Stimulated activated CD4-positive, alpha-beta T cell treated with anti-CD3 and anti-CD28 coated beads, Interleukin-4, amount 100 ng/mL, for 4 hours (primary cell): ENCODE data around the gene CST9L.

ENCODE experiments used
- DNase-seq, 2 experiments: peaks; one replicate each; pipeline ENCODE4 v3.0.0-alpha.2; 2020

Gene CST9L, protein sequence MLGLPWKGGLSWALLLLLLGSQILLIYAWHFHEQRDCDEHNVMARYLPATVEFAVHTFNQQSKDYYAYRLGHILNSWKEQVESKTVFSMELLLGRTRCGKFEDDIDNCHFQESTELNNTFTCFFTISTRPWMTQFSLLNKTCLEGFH

DNA sequence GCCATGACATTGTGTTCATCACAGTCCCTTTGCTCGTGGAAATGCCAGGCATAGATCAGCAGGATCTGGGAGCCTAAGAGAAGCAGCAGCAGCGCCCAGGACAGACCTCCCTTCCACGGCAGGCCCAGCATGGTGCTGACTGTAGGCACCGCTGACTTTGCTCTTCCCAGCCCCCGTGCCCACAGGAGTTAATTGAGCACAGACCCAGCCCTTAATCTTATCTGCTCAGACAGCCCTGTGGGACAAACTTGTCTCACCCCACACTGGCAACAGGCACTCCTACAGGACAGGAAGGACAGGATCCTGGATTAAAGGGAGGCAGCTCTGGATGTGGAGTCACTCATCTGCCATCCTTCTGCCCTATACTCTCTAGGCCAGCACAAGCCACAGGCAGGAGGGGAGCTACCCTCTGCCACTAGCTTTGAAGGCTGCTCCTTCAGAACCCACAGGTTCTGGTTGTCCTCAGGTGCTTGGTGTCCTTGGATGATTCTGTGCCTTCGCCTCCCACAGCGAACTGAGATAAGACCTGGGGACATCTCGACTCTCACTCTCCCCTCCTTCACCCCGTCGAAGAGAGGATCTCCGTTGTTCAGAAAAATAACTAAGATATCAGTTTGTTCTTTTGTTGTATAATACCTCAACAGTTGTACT lies at the start of gene CST9L:
Gene CST9L (minus strand): TSS at position 165 of the 651 bp plus-strand sequence. CDS start 34 bp downstream, at position 131.
- DNase-seq = no peak

DNA sequence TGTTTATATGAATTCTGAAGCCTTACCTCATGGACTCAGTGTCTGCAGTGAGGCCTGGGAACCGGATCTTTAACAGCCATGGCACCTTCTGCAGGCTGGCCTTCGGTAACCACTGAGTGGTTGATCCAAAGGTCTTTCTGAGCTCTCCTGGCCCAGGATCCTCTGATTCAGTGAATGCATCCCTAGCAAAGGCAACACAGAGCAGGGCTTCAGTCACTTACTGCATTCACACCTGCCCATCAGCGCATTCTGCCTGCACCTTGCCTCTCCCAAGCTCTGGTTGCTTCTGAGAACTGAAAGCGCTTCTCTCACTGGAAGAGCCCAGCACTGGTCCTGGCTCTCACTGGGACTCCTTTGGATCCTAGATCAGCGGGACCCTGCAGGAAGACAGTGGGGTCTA lies 45.9 kb upstream of the CST9L start:
- no peak for DNase-seq

DNA sequence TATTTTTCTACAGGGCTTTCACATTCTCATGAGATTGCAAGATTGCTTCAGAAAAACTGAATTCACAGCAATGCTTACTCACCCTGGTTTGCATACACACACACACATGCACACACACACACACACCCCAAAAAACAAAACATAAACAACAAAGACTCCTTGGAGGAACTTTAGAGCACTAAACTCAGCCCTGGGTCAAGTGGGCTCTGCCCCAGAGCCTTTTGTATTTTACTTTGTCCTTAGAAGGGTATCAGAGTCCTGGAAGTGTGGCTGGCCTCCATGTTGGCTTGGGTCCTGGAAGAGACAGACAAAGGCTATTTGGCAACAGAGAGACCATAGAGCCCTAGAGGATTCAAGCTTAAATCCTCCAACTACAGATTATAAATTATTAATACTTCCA lies 45.4 kb upstream of the CST9L start:
- DNase-seq = no peak

DNA sequence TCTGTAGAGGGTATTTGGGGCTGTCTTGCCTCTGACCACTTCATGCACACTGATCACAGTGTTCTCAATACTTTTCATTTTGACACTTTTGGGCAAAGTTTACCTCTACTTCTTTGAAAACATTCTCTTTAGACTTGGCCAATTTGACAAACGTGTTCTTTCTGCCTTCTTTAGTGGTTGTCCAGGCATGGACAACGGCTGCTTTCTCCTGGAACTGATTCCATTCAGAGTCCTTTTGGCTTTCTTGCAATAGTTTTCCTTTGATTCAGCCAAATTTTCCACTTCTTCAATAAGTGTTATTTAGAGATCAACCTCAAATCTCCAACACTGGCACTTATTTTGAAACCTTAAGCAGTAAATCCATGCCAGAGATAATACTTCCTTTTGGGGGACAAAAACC lies 44.1 kb upstream of the CST9L start:
- DNase-seq = no peak

DNA sequence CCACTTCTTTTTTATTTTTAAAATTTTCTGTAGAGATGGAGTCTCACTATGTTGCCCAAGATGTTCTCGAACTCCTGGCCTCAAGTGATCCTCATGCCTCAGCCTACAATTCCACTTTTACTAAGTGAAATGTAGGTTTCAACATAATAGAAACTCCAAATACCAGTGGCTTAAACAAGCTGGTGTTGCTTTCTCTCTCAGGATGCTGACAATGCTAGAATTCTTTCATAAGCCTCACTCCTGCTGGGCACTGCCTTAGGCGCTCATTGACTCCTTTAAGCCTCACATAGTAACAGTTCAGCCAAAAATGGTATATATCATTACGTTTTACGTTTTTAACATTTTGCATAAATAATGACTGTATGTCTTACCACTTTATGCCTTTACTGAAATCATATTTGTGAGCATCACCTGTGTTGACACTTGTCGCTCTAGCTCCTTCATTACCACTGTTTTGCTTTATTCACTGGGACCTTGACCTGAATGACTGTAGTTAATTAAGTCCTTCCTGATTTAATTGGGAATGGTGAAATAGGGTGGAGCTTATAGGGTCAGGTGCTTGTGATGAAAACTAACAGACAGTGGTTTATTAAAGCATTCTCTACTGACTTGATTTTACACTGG lies 41.3 kb upstream of the CST9L start:
- no peak for DNase-seq

DNA sequence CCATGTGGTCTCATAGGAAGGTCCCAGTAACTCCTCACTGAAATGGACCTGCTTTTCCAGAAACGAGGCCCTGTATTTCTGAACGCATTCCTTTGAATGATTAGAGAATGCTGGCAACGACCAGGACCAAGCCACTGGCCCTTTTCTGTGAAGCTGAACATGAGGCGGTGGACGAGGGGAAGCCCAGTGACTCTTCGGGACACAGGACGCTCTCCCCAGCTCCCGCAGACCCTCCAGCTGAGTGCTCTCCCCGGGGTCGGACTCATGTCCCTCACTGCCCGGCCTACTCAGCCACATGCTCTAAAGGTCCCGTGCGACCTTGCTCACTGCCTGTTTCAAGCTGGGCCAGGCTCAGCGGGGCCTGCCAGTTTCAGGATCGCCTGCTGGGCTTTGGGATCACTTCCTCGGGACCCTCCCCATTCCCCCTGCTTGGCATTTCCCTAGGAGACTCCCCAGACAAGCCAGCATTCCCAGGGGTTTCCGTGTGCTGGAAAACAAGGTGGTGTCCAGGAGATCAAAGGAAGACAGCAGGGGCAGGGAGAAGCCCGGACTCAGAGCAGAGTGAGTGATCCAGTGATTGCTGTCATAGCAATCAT lies 40.1 kb upstream of the CST9L start:
- no peak for DNase-seq

DNA sequence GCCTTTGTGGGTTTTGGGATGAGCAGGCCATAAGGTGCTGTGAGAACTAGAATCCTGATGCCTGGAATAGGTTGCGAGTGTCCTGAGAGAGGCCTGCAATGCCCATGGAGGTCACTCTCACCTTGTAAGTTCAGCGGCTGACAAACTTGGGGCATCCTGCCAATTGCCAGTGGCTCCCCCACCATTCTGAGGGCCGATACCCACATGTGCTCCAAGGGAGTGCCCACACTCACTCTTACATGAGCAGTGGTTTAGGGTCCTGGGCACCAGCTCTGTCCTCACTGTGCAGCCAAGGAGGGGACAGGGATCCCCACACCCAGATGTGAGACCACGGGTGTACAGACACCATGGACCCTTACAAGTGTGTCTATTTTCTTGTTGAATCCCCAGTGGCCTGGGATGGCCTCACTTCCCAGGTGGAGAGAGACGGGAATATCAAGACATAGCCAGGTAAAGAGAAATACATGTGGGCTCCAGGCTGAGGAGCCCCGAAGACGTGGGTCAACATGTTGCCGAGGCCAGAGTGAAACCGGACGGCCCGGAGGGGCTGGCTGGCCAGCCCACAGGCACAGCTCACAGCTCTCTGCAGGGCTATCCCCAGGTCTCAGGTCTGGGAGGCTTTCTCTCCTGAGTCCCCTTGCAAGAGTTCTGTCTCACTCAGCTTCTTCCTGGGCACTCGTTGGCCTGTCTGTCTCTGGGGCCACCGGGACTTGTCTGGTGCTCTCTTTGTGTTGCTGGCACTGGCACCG lies 39.4 kb upstream of the CST9L start:
- no peak for DNase-seq

DNA sequence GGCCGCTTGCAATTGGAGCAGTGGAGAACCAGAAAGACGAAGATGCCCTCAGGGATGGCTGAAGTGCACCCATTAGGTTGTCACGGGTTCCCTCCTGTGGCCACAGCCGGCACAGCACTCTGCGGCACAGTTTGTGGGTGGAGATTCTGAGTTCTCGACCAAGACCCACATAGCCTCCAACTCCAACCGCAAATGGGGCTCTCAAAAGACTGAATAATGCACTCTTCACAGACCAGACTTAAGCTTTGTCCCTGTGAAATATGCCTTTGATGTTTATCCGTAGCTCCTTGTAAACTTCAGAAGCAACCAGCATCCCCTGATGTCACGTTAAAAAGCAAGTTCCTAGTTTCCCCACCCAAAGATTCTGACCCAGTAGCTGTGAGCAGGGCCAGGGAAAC lies 38.4 kb upstream of the CST9L start:
- peak; percentile 34 to 62 for DNase-seq

DNA sequence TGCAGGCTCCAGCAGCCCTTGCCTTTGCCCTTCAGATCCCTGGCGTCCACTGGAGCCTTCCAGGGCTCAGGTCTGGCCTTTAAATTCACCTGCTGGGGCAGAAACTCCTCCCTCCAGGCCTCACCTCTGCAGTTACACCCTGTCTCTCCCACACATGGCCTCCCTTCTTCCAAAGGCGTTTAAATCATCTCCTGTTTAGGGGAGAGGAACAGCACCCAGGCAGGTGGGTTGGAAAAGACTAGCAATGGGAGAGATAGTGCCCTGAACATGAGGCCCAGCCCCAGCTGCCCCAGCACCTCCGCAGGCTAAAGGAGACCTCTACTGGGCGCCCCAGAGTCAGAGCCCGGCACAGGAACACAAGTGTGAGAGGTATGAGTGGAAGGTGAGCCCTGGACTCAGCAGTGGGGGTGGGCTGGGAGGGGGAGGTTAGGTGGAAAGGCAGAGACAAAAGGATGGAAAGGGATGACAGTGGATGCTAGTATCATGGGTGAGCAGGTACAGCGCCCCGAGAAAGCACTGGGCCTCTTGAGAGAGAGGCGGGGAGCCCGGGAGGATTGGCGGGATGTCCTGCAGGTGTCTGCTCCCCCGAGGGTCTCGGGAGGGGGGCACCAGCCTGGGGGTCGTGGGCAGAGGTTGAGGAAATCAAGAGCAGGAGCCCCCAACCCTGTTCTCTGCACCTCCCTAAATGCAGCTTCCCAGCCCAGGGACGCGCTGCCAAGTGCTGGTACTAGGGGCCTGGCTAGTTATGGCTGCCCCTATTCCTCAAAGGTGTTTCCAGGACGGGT lies 37.8 kb upstream of the CST9L start, which contains the start of gene CST9:
Gene CST9 (minus strand): TSS at position 51 of the 785 bp plus-strand sequence. CDS start 53 bp downstream, outside the sequence.
- no peak for DNase-seq

DNA sequence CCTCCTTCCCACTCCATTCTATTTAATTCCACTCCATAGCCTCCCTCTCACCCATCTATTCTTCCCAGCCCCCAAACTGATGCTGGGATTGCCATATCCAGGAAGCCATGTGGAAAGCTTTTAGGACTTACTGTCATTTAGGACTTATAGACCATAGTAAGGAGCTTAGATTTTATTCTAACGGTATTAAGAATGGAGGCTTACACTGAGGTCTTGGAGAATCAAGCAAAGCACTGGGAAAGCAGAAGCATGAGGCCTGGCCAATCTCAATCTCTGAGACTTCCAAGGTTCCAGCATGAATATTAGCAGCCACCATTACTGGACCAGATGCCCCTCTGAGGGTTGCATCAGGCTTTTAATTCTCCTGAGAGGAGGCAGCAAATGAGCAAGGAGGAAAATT lies 36.0 kb upstream of the CST9L start:
- DNase-seq = no peak

DNA sequence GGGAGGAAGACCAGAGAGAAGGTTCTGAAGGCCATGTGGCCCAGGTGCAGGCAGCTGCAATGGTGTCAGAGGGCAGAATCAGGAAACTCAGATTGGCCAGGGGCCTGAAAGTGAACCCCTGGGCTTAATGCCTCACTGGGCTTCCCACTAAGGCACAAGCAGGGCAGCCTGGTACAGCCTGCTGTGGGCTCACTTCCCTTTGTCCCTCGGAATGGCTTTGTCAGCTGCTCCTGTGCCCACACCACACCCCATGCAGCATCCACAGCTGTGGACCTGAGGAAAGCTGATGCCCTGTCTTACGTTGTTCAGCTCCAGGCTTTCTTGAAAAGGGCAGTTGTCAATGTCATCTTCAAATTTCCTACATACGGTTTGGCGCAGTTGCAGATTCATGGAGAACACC lies 35.0 kb upstream of the CST9L start:
- no peak for DNase-seq

DNA sequence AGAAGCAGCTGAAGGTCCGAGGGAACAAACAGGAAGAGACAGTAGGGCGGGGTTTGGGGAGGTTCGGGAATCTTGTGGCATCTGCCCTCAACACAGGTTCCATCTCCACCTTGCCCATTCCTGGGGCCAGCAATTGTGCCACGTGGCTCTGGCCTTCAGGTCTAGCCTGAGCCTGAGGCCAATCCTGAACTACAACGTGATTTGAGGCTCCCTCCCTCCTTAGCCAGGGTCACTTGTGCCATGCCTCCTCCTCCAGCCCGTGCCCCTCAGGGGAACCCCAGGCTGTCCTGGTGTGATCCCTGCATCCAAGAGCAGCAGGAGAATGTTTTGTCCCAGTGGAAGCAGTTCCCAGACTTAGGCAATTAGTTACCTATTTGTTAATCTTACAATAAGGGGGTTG lies 34.4 kb upstream of the CST9L start:
- DNase-seq = no peak

DNA sequence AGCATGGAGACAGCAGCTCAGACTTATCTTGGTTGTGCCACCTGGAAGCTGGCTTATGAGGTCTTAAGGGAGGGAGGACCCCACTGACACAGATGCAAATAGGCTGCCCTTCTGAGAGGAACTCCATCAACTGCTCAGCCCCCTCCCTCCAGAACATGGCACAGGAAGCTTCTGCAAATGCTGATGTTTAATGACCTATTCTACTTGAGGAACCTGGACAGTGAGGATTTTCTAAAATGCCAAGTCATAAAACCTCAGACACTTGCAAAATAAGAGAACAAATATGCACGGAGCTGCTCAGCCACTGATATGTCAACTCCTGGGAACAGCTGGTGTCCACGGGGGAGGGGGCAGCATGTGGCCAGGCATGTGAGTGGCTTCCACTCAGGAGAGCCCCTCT lies 34.0 kb upstream of the CST9L start:
- no peak for DNase-seq

DNA sequence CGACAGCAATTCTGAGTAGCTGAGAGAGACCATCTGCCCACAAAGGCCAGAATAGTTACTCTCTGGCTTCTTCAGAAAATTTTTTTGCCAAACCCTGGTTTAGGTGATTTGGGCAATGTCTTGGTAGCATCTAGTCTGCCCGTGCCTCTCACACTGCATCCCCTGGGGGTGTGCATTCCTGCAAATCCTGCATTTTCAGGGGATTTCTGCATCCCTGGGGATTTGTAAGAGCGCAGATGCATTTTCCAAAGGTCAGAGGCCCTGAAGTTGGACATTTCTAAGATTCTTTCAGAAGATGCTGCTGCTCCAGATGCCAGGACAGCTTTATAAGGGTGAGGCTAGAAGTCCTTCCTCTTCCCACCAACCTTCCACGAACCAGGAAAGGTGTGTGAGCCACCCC lies 33.4 kb upstream of the CST9L start:
- DNase-seq = no peak

DNA sequence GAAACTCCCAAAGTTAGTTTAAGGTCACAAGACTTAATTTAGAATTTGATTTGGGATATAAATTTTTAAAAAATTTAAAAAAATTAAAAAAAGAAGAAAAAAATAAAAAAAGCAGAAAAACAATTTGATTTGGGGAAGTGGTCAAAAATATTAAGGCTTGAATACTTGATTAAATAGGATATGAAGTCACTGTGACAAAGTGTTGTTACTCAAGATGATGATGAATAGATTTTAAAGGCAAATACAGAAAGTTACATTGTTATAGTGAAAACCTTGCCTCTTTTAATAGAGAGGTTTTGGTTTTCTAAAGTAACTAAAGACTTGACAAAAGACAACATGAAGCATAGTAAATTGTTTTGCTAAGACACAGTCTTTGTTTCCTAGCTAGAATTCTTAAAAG lies 30.2 kb upstream of the CST9L start:
- DNase-seq = no peak

DNA sequence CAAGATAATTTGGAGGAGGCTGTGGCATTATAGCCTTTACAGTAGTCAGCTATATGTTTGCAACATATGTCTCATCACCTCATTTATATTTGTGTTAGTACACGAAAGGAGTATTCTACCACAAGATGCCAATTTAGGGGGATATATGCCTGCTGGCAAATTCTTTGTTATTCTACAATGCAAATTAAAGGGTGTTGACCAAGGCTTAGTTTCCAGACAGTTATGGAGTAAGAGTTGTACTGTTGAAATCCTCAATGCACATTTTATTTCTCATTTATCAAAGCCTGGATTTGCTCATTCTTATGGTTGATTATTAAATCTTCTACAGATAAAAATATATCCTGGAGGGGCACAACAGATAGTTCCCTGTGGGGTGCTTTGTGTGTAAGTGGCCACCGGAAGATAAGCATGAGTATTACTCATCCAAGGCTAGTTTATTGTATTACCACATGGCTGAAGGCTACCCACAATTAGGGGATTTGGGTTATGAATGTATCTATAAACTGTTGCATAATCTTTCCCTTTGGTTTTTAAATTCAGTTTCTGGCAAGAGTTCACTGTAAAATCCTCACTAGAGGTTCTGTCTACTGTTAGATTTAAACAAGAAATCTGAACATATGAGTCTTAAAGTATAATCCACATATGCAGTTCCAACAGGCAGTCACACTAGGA lies 28.4 kb upstream of the CST9L start:
- DNase-seq = no peak

DNA sequence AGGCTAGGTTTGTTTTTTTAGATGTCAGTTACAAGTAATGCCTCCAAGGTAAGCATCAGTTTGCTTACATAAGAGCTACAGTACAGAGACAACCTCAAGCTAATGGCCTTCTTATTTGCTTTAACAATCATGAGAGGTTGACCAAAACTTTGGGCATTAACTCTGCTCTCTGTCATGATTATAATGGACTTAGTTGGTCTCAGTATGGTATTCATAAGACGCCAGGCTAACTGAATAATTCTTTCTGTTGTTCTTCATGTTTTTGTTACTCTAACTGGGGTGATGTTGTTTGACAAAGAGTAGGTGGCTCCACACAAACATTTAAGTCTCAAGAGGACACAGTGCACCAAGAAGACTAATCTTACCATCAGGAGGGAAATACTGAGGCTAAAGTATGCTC lies 27.7 kb upstream of the CST9L start:
- DNase-seq = no peak

DNA sequence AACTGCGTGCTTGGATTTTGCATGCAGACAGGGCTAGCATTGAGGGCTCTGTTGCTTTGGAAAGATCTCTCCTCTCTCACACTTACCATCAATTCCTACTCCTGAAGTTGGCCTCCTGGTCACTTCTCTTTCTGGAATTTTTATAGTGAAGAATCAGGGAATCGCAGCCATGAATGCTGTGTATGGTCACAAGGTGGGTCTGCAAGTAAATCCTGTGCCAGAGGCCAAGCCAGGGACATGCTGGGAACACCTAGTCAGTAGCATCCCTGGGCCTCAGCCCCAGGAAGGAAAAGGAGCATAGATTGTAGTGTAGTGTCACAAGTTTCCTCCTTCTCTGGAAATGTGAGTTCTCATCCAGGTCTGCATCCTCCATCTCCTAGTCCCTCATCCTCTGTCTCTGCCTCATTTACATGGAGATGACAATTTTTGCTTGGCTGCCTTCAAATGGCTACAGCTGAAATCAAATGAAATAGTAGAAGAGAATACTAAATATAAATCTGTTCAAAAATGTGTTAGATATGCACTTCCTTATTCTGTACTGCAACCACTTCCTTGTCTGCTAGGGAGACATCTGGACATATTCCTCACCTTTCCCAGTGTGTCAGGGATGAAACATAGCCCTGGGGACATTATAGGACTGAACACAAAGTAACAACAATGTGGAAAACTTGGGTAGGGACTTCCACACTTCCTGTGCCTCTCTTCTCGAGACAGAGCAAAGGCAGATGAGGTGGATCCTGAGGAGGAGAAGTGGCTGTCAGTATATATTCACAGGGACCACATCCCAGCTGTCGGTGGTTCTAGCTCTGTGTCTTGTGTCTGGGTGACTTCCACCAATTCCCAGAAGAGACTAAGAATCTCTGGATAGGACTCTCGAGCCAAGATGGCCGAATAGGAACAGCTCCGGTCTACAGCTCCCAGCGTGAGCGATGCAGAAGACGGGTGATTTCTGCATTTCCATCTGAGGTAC lies 20.4 kb upstream of the CST9L start:
- no peak for DNase-seq

DNA sequence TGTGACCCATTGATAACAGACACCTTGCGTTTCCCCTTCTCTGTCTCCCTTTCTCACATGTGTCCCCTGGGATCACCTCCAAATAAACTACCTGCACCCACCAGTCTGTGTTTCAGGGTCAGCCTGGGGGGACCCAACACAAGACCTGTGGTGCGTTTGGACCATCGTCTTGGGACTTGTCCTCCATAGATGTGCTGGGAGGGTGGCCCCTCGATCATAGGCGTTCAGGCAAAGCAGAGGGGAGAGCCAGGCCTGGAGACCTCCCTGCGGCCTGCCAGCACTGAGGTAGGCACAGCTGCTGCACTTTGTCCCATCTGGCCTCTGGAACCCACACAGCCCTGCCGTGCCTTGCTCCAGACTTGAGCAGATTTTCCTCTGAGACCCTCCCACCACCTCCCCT lies 19.3 kb upstream of the CST9L start:
- DNase-seq = no peak

DNA sequence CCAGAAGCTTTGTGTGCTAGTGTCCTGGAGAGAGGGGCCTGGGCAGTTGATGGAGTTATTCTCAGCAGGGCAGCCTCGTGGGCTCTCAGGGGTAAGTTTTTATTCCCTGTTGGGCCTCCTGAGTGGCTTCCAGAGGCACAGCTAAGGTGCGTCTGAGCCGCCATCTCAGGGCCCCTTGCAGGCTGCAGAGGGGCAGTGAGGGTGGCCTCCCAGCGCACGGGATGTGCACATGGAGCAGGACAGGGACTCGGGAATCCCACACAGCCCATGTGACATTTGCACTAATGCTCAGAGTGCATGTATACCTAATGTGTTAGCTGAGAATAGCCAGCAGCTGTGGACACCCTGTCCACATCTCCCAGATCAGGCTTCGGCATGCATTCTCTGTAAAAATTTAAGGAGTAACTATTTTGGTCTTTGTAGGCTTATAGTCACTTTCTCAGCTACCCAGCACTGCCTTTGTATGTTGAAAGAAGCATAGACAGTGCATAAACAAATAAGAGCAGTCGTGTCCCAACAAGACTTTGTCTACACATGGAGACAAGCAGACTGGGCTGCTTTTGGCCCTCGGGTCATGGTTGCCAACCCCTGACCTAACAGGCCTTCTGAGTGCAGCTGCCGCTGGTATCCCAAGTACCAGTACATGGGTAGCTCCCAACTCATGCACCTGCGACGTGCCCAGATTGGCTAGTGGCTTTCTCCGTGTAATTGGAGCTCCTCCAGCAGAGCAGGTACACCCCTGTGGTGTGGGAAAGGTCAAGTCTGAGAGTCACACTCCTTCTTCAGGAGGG lies 18.6 kb upstream of the CST9L start:
- no peak for DNase-seq
